ENCODE data around the gene JADE2.
"Not testable (repeated sequence)": the region's sequence is repeated elsewhere in the genome, so short reads cannot be mapped to it uniquely, and the experiment has no call there.

JADE2 gene

DNA sequence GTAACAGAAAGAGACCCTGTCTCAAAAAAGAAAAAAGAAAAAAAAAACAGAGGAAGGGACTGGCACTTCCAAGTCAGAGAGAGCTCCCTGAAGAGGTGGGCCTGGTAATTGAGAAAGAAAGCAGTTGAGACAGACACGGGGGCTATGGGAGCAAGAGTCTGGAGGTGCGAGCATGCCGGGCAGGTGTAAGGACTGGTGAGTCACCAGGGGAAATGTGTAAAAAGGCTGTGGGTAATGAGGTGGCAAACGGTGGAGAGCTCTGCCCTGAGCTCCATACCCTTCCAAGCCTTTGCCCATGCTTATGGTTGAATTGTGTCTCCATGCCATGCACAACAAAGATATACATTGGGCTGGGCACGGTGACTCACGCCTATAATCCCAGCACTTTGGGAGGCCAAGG lies 18.0 kb upstream of the JADE2 start:
- in situ Hi-C loops (cut with HindIII; ENCODE audit: low sequenced_read_pairs), result no loop called here

DNA sequence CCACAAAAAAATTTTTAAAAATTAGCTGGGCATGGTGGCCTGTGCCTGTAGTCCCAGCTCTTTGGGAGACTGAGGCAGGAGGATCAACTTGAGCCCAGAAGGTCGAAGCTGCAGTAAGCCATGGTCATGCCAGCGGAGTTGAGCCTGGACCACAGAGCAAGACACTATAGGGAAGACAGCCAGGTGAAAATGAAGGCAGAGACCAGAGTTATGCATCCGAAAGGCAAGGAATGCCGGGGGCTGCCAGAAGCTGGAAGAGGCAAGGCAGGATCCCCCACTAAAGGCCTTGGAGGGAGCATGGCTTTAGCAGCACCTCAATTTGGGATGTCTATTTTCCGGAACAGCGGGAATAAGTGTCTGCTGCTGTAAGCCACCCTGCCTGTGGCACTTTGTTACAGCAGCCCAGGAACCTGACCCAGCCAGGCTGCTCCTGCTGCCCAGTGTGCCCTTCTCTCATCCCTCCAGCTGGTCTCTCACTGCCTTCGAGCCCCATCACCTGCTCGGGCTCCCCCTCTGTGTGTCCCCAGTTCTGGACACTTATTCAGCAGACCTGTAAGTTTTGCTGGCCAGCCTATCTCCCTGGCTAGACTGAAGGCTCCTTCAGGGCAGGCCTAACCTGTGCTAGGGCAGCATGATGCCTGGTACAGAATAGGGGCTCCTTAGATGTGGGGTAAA lies 16.8 kb upstream of the JADE2 start:
- in situ Hi-C loops (cut with HindIII; ENCODE audit: low sequenced_read_pairs), result no loop called here

DNA sequence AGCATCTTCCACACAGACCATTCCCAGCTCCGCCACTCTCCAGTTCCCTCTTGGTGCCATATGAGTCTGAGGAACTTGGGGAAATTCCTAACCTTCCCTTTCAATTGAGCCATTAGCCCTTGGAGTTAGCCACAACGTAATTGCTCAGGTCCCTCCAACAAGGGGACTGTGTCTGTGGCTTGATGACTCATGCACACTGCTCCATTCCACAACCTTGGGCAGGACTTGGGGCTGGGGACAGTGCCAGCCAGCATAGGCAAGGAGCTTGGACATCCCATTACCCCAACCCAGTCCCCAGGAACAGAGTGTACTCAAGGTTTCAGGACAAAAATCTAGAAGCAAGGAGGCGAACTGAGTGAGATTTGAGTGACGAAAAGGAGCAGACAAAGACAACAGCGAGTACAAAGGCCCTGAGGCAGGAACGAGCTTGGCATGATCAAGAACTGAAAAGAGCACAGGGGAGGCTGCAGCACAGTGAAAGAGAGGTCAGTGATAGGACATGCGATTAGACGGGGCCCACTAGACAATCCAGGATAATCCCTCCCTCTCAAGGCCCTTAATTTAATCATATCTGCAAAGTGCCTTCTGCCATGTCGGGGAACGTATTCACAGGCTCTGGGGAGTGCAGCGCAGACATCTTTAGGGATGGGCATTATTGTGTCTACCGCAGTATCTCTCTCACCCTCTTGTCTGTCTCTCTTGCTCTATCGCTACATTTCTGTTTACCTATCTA lies 16.0 kb upstream of the JADE2 start:
- in situ Hi-C loops (cut with HindIII; ENCODE audit: low sequenced_read_pairs), result no loop called here

DNA sequence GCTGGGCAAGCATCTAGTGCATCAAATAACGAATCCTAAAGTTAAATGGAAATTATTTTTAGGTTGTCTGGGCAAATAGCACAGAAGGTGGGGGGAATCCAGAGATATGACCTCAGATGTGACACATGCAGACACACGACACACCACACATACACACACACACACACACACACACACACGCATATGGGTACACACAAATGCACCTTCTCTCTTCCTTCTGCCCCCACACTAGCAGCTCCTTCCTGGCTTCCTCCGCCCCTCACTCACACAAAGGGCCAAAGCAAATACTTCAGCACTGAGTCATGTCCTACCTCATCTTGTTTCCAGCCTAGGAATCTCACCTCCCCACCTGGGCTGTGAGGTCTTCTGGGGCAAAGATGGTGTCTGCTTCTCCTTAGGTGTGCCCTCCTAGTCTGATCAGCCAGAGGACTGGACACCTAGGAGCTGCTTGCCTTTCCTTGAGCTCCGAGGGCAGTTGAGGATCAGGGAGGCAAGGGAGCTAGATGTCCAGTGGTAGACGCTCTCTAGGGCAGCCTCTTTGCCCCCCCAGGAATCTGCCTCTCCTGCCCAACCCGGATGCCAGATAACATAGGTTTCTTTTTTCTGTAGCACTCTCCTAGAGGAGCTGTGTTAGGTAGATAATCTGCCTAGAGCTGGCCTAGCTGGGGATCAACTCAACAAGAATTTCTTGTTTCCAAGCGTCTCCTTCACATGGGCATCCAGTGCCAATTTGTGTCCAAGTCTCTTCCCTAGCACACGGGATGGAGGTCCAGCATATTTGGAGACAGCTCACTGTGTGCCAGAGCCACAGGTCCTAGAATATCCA lies 14.3 kb upstream of the JADE2 start:
- in situ Hi-C loops (cut with HindIII; ENCODE audit: low sequenced_read_pairs), result no loop called here

DNA sequence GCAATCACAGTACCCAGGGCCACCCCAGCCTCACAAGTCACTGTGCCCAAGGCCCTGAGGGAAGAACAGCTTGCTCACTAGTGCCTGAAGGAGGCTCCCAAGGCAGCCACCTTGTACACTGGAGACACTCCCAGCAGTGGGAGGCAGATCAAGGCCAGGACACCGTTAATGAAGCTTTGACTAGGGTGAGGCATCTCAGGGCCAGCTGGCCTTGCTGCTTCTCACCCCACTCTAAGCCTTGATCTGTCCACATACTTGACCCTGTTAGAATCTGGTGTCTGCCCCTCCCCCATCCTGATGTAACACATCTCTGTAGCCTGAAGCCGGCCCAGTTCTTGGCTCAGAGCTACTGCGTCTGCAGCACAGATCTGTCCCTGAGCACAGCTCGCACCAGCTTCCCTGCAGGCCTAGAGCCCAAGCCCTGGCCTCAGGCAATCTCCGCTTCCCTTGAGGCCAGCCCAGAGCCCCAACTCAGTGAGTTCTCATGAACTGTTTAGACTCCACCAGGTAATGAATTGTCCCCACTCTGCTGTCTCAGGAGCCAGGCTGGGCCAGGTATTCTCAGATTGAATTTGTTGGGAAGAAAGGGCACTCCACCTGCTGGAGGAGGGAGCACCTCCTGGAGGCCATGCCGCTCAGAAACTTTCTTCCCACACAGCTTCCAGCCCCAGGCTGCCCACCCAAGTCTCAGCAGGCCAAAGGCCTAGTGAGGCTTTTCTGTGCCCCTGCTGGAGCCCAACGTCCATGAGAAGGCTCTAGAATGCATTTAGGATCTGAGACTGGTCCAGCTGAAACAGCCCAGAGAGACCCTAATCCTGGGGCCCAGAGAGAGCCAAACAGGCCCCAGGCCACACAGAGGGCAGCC lies 13.4 kb upstream of the JADE2 start:
- in situ Hi-C loops (cut with HindIII; ENCODE audit: low sequenced_read_pairs), result no loop called here

DNA sequence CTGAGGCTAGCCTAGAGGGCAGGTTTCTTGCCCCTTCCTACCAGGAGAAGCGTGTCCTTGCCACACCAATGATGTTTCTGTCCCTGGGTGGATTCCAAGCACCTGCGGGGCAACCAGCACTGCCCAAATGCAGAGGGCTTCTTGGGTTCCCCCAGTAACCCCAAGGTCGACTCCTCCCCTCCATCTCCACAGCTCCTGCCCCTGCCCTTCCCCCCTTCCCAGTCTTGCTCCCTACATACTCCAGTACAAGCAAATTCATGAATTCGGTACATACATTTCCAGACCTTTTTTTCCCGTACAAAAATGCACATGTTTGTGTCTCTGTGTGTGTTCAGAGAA lies 12.8 kb upstream of the JADE2 start:
- in situ Hi-C loops (cut with HindIII; ENCODE audit: low sequenced_read_pairs), result no loop called here

DNA sequence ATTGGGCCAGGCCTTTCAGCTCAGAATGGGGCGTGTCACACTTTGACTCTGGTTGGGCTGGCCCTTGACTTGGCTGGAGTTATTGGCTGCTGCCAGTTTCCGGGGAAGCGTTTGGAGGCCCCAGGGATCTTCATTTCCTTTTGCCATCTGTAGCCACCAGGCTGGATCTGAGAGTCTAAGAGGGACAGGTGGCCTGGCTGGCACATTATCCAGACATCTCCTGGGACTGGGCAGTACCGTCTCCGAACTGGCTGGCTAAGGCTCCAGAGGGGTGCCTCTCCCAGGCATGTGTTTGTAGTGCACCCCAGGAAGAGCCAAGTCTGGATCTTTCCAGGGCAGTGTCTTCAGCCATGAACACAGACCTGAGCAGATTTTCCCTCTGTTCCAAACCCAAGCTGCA lies 9.7 kb upstream of the JADE2 start:
- in situ Hi-C loops (cut with HindIII; ENCODE audit: low sequenced_read_pairs), result no loop called here

DNA sequence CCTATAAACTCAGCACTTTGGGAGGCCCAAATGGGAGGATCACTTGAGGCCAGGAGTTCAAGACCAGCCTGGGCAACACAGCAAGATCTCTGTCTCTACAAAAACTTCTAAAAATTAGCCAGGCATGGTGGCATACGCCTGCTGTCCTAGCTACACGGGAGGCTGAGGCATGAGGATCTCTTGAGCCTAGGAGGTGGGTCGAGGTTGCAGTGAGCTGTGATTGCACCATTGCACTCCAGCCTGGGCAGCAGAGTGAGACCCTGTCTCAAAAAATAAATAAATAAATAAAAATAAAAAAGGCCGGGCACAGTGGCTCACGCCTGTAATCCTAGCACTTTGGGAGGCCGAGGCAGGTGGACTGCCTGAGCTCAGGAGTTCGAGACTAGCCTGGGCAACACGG lies 8.5 kb upstream of the JADE2 start:
- in situ Hi-C loops (cut with HindIII; ENCODE audit: low sequenced_read_pairs), result not testable (repeated sequence)

DNA sequence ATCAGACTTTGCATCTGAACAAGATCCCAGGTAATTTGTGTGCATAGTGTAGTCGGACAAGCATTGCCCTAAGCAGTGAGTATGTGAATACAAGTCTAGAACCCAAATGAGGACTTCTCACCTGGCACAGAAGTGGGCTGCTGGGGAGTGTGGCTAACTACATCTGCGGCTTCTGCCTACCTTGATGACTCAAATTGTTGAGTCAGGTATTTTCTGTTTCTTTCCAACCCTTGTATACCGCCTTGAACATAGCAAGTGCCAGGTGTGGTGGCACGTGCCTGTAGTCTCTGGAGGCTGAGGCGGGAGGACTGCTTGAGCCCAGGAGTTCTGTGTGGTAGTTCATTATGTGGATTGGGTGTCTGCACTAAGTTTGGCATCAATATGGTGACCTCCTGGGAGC lies 7.9 kb upstream of the JADE2 start:
- in situ Hi-C loops (cut with HindIII; ENCODE audit: low sequenced_read_pairs), result no loop called here

DNA sequence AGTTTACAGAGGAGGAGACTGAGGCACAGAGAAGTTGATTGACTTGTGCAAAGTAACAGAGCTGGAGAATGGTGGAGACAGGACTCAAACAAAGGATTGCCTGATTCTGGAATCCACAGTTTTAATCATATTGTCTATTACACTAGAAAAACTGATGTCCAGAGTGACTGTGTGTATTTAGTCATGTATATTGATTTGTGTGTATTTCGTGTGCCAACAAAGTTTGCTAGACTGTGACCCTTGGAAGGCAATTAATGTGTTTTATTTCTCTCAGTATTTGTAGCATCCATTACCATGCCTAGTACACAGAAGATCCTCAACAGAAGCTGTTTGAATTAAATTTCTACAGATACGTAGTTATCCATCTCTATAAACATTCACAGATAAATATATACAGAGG lies 5.5 kb upstream of the JADE2 start:
- in situ Hi-C loops (cut with HindIII; ENCODE audit: low sequenced_read_pairs), result no loop called here

DNA sequence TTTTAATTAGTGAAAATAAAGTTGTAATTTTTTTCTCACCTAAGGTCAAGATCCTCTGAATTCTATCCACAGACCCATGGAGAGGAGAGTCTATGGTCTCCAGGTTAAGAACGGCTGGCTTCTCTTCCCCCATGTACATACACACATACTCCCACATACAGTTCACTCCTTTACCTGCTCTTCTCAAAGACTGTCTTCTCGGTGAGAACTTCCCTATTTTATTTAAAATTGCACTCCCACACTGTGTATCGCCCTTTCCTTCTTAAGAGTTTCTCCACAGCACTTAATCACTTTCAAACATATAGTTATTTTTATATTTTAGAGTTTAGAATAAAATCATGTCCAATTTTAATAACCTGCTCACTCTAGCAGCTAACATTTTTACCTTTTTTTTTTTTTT lies 3.6 kb upstream of the JADE2 start:
- in situ Hi-C loops (cut with HindIII; ENCODE audit: low sequenced_read_pairs), result no loop called here

DNA sequence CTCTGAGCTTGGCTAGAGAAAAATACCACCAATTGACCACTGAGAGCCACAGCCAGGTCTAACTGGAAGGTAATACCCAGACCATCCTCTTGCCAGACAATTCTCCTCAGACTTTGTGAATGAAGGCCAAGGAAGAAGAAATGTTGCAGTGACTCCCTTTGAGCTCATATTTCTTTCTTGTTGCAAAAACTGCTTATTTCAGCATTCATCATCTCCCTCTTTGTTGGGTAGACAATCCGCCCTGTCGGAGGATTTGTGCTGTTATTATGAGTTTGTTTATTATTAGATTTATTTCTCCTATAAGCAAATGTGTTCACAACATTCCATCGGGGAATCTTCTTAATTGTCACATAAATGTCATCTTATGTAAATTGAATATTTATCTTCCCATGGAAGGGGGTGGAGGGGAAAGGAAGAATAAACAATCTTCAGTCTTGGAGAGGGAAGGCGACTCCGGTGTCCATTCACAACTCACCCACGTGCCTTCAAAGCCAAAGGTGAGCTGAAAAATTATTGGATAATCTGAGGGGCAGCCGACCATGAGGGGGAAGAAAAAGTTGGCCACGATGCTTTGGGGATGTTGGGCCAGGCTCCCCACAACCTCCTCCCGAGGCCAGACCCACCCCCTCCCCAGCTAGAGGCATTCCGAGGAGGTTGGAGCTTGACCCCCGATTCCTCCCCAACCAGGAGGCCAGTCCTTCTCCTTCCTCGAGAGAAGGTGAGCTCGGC lies 1.8 kb upstream of the JADE2 start:
- in situ Hi-C loops (cut with HindIII; ENCODE audit: low sequenced_read_pairs), result no loop called here

DNA sequence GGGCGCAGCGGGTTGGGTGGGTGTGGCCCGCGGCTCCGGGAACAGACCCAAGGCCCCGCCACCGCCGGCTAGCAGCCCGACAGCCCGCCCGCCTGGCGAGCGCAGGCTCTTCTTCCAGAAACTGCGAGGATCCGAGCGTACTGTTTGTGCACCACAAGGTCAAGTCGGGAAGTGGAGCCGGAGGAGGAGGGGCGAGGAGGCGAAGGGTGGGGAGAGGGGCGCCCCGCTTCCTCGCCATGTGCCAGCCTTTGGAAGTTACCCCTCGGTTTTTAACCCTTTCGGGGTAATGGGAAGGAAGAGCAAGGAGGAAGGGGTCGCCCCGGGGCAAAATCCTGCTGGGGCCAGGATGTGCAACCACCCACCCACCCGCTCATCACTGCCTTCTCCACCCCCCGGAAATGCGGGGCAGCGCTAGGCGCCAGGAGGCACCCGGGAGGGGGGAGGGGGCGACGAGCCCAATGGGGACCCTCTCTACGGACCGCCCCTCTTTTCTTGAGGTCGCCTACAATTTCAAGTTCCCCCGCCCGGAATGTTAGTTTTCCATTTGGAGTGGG lies 1.1 kb upstream of the JADE2 start:
- in situ Hi-C loops (cut with HindIII; ENCODE audit: low sequenced_read_pairs), result no loop called here

DNA sequence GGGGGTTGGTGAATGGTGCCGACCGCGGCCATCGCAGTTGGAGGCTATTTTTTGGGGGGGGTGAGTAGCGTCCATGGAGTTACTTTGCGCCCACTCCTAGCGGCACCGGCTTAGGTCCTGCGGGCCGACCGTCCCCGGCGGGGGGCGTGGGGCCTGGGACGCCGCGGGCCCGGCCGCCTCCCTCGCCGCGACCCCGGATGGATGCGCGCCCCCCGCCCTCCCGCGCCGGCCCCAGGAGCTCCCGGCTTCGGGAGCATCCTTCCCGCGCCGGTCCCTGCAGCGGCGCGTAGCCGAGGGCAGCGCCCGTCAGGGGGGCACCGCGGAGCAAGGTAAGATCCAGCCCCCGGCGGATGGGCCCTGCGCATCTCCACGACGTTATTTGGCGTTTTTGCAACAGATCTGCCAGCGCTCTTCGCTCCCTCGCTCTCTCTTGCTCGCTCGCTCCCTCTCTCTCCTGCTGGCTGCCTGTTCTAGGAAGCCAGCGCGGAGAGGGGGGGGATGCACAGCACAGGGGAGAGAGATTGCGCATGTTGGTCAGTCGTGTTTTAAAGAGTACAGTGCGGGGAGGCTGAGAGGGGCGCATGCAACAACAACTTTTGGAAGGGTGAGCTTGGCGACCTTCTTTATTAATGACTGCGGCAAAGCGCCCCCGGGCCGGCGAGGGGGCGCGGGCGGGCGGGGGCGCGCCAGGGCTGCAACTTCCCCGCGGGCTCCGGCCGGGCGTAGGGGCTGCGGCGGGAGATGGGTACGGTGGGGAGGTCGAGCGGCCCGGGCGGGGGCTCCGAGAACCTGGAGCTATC lies 413 bp downstream of the JADE2 start:
- in situ Hi-C loops (cut with HindIII; ENCODE audit: low sequenced_read_pairs), result no loop called here

DNA sequence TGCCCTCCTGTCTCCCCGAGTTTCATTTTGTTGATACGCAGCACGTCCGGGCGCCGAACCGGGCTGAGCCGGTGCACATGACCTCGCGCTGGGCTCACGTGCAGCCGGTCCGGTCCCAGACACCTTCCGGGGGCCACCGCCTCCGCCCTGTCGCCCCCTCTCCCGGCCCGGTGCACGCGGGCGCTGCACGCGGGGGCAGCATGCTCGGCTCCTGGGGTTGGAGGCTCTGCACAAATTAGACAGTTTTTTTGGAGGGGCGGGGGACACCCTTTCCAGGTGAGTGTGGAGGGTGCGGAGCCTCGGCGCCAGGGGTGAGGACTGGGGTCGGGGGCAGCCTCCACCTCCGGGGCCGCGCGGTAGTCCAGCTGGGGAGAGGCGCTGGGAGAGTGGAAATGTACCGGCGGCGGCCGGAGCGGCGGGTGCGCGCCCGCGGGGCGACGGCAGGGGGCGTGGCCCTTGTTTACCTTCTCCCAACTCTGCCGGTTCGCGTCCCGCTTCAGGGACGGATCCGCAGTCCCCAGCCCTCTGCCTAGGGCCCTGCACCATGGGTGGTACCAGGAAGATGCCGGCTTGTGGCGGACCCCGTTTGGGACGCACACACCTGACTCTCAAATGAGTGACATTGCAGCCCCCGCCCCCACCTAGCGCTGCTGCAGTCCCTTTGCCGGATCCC lies 1.1 kb downstream of the JADE2 start:
- in situ Hi-C loops (cut with HindIII; ENCODE audit: low sequenced_read_pairs), result no loop called here

DNA sequence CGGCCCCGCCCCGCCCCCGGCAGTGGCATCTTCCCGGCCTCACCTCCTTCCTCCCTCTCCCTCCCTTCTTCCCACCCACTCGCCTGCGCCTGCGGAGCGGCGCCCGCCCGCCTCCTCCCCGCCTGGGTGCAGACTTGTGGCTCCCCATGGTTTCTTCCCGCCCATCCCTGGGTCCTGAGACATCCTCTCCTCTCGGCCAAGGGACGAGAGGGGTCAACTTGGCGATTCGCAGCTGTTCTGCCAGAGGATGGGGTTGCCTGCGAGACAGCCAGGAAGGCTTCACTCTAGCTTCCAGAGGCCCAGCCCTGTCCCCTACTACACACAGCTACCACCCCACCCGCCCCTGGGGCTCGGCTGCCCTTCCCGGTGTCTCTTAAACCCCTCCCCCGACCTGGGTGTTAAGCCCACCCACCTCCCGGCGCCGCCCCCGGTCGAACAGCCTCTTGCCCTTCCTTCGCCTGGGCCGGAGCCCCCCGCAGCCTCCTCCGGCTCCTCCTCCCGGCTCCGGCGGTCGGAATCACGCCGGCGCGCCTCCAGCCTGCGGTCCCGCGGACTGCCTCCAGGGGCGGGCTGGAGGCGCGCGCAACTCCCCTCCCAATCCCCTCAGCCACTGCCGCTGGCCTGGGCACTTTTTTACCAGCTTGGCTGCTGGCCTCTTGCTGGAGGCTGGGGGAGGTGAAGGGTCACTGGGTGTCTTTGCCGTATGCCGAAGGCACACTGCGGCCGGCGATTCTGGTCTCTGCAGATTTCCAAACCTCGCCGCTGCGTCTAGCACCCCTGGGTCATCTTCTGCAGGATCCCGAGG lies 1.9 kb downstream of the JADE2 start:
- in situ Hi-C loops (cut with HindIII; ENCODE audit: low sequenced_read_pairs), result no loop called here

DNA sequence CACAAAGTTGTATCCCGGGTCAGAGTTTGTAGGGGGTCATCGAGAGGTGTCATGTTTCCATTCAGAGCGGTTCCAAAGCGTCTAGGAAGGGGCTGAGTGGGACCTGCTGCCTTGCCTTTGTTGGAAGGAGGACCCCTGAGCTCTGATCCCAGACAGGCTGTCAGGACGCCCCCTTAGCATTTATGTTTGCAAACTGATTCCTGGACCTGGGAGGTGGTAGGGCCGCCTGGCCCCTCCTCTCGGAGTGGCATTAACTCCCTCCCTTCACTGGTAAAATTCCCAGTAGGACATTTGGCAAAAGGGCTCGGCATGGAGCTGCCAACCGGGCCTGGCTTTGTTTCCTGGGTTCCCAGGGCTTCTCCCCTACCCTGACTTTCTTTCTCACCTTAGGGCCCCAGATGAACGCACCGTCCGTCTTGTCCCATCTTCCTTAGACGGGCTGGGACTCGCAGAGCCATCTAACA lies 2.5 kb downstream of the JADE2 start:
- in situ Hi-C loops (cut with HindIII; ENCODE audit: low sequenced_read_pairs), result no loop called here

DNA sequence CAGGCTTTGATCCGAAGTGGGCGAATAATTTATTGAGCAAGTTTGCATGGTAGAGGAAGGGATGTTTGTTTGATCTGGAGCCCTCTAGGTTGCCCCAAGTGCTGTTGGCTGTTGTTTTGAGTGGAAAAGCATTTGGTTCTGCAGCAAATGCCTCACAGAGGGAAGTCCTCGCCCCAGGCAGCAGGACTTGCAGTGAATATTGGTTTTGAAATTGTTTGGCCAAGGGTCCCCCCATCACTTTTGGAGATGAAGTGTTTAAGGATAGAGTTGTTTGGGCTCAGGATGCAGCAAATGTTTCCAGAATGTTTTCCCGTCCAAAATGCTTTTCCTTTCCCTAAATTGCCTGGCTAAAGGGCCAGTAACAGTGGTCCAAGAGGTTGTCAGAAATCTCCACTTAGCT lies 3.1 kb downstream of the JADE2 start:
- in situ Hi-C loops (cut with HindIII; ENCODE audit: low sequenced_read_pairs), result no loop called here
